Suprapubic skin (tissue), 4 donors: ENCODE measurements around the gene DKK3. TPM values are rescaled to one million over a fixed set of nuclear protein-coding genes. Genes with fewer than 3 reads are reported as not detected.

ENCODE experiments used
- DNase-seq, 2 donors: peaks; one replicate each; pipeline ENCODE4 v3.0.0-alpha.2; 2019; ENCODE audit warnings: low spot score in 2 of 2
- H3K27ac ChIP-seq: fragments of 200-600 bp; sonication (generic); one replicate; pipeline ENCODE4 v1.5.1; 2019
- H3K27me3 ChIP-seq: fragments of 200-600 bp; sonication (generic); one replicate; pipeline ENCODE4 v1.5.1; 2019
- H3K36me3 ChIP-seq: fragments of 200-600 bp; sonication (generic); one replicate; pipeline ENCODE4 v1.5.1; 2019
- H3K4me1 ChIP-seq: fragments of 200-600 bp; sonication (generic); one replicate; pipeline ENCODE4 v1.5.1; 2019
- H3K4me3 ChIP-seq: fragments of 200-600 bp; sonication (generic); one replicate; pipeline ENCODE4 v1.5.1; 2019; ENCODE audit warnings: mild to moderate bottlenecking
- H3K9me3 ChIP-seq: fragments of 200-600 bp; sonication (generic); one replicate; pipeline ENCODE4 v1.5.1; 2019
- CTCF ChIP-seq, 2 donors: fragments of 200-600 bp in 1 of 2; fragments of 450-650 bp in 1 of 2; sonication (generic) in 1 of 2; IDR thresholded peaks; one replicate each; pipeline ENCODE4 v1.5.1; 2016 to 2019; ENCODE audit warnings: antibody characterized with exemption in 2 of 2, mild to moderate bottlenecking in 1 of 2, moderate library complexity in 1 of 2
- EP300 ChIP-seq: sonication (generic); formaldehyde crosslinking; IDR thresholded peaks from one replicate; pipeline ENCODE4 v1.6.1; 2017; ENCODE audit warnings: antibody characterized with exemption
- POLR2A ChIP-seq, 2 donors: fragments of 450-650 bp; IDR thresholded peaks; one replicate each; pipeline ENCODE4 v1.6.1; 2017; ENCODE audit warnings: antibody characterized with exemption in 2 of 2, mild to moderate bottlenecking in 2 of 2, moderate library complexity in 2 of 2
- POLR2AphosphoS5 ChIP-seq, 3 donors: sonication (generic); formaldehyde crosslinking; IDR thresholded peaks; one replicate each; pipeline ENCODE4 v1.6.1; 2017; ENCODE audit warnings: antibody characterized with exemption in 3 of 3
- WGBS: methylation state at CpG from one replicate; pipeline ENCODE4 v1.1.5; 2018; 5-methylcytosine and 5-hydroxymethylcytosine counted together
- total RNA-seq, 4 donors: library from RNA; depleted of rRNA; stranded (reverse); fragments of >200 nt; gene quantifications; one replicate each; pipeline ENCODE4 v1.1.0, GENCODE V29; 2016

DKK3 gene
- total RNA-seq, 4 donors from 2014 or later: 105 to 152 (median 137) TPM

- Histone ChIP-seq H3K36me3 (peaks cover 9% of the 10 kb centered on the region), H3K4me1 (peaks cover 37% of the 10 kb centered on the region), H3K9me3 (no peaks in the 10 kb centered on the region), H3K4me3 (no peak overlapping the region), H3K27ac (no peak overlapping the region), H3K27me3 (no peaks in the 10 kb centered on the region)
- DNase-seq: no peak
- TF ChIP-seq POLR2AphosphoS5 (IDR thresholded peaks at IDR 0.05) (no peak), POLR2A (IDR thresholded peaks at IDR 0.05) (no peak), CTCF (IDR thresholded peaks at IDR 0.05) (no peak), EP300 (no peak)
- 94% methylated on average over 5 of the region's 10 CpGs for WGBS
Observed at GRCh38 chr11:11965656-11966353, 42.6 kb downstream of the DKK3 start.

DNA sequence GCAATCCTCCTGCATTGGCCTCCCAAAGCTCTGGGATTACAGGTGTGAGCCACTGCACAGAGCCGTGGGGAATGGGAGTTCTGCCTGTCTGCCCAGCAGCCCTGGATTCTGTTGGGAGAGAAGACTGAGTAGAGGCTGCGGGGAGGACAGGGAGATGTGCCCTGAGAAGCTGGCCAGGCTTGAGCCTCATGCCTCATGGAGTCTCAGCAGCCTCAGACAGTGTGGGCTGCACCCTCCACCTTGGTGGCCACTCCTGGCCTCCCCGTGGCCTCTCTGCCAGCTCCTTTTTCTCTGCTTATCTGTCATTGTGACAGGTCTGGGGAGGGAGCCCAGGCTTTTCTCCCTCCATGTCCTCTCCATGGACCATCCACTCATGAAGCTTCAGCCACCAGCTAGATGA lies 43.2 kb downstream of the DKK3 start:
- WGBS: 78% methylated on average over 3 of the region's 3 CpGs
- Histone ChIP-seq H3K27me3 (no peaks in the 10 kb centered on the region), H3K9me3 (no peaks in the 10 kb centered on the region), H3K4me3 (no peak overlapping the region), H3K27ac (no peak overlapping the region), H3K4me1 (peaks cover 36% of the 10 kb centered on the region), H3K36me3 (peaks cover 9% of the 10 kb centered on the region)
- TF ChIP-seq EP300 (no peak), POLR2A (IDR thresholded peaks at IDR 0.05) (no peak), POLR2AphosphoS5 (IDR thresholded peaks at IDR 0.05) (no peak), CTCF (IDR thresholded peaks at IDR 0.05) (no peak)
- DNase-seq: no peak

GRCh38 chr11:11964774-11965150 lies 43.7 kb downstream of the DKK3 start:
- no peaks in the 10 kb centered on the region for H3K9me3 ChIP-seq
- TF ChIP-seq POLR2A (IDR thresholded peaks at IDR 0.05): no peak
- TF ChIP-seq POLR2AphosphoS5 (IDR thresholded peaks at IDR 0.05): no peak
- TF ChIP-seq EP300: no peak
- TF ChIP-seq CTCF (IDR thresholded peaks at IDR 0.05): no peak

GRCh38 chr11:11963842-11964773 lies 44.3 kb downstream of the DKK3 start:
- Histone ChIP-seq H3K27me3 (no peaks in the 10 kb centered on the region), H3K9me3 (no peaks in the 10 kb centered on the region), H3K4me1 (peaks cover 27% of the 10 kb centered on the region), H3K36me3 (peaks cover 9% of the 10 kb centered on the region), H3K4me3 (no peak overlapping the region), H3K27ac (no peak overlapping the region)
- DNase-seq: no peak
- WGBS: 70% methylated on average over 15 of the region's 15 CpGs
- no peak for TF ChIP-seq EP300
- no peak for TF ChIP-seq POLR2A (IDR thresholded peaks at IDR 0.05)
- no peak for TF ChIP-seq POLR2AphosphoS5 (IDR thresholded peaks at IDR 0.05)
- no peak for TF ChIP-seq CTCF (IDR thresholded peaks at IDR 0.05)

More at GRCh38 chr11:11964774-11965150, 43.7 kb downstream of the DKK3 start:
- DNase-seq: no peak
- H3K4me3 ChIP-seq: no peak overlapping the region
- peaks cover 9% of the 10 kb centered on the region for H3K36me3 ChIP-seq
- H3K4me1 ChIP-seq: peaks cover 34% of the 10 kb centered on the region
- H3K27ac ChIP-seq: no peak overlapping the region
- 79% methylated on average over 2 of the region's 5 CpGs for WGBS
- H3K27me3 ChIP-seq: no peaks in the 10 kb centered on the region

DNA sequence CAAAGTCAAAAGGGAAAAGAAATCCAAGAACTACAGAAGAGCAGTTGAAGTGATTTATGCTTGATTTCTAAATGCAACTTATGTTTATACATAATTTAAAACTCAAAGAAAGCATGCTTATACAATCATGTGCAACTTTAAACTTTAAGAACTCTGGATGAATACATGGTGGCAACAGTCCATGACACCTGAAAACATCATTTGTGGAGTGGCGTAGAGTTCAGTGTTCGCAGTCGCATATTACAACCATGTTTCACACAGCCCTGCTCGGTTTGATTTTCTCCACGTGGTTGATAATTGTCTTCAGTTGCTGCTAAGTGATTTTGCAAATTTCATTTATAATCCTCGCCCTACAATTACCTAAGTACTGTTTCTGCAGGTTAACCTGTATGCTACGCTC lies 45.4 kb downstream of the DKK3 start:
- H3K9me3 ChIP-seq: no peaks in the 10 kb centered on the region
- no peaks in the 10 kb centered on the region for H3K27me3 ChIP-seq
- DNase-seq: no peak
- no peak overlapping the region for H3K27ac ChIP-seq
- 80% methylated on average over 7 of the region's 7 CpGs for WGBS
- no peak overlapping the region for H3K4me3 ChIP-seq
- H3K4me1 ChIP-seq: peaks cover 17% of the 10 kb centered on the region
- H3K36me3 ChIP-seq: peaks cover 14% of the 10 kb centered on the region
- no peak for TF ChIP-seq EP300
- no peak for TF ChIP-seq CTCF (IDR thresholded peaks at IDR 0.05)
- TF ChIP-seq POLR2A (IDR thresholded peaks at IDR 0.05): no peak
- TF ChIP-seq POLR2AphosphoS5 (IDR thresholded peaks at IDR 0.05): no peak
